CD8-positive, alpha-beta memory T cell (primary cell): ENCODE results near the gene MACROD2. TPM values are rescaled to one million over a fixed set of nuclear protein-coding genes. Genes with fewer than 3 reads are reported as not detected.

Experiments used
- CTCF ChIA-PET: fragments of 350-600 bp; sonication (Branson Sonifier 250); formaldehyde crosslinking; loops from one replicate; lab custom pipeline; 2021; ENCODE audit warnings: antibody characterized with exemption; lab: Charles Lee
- POLR2A ChIA-PET: fragments of 350-600 bp; sonication (Branson Sonifier 250); formaldehyde crosslinking; loops from one replicate; lab custom pipeline; 2021; ENCODE audit warnings: antibody characterized with exemption; lab: Charles Lee
- DNase-seq, 5 donors: peaks; one replicate each; pipeline versions ENCODE4 v3.0.0 to v3.0.0-alpha.2; 2020 to 2022; ENCODE audit warnings: mixed read lengths in 1 of 5
- H3K27ac ChIP-seq: one replicate; pipeline ENCODE4 v1.7.0; 2013; ENCODE audit warnings: low read depth, mild to moderate bottlenecking, low read length, moderate library complexity
- H3K27me3 ChIP-seq: 2 replicates; pipeline ENCODE4 v1.7.0; 2013; ENCODE audit warnings: low read length, mild to moderate bottlenecking; ENCODE audit not compliant: insufficient read depth, poor library complexity, severe bottlenecking
- H3K36me3 ChIP-seq: 2 replicates; pipeline ENCODE4 v1.7.0; 2013; ENCODE audit warnings: mild to moderate bottlenecking, low read length, moderate library complexity; ENCODE audit not compliant: insufficient read depth
- H3K4me1 ChIP-seq: 2 replicates; pipeline ENCODE4 v1.7.0; 2013; ENCODE audit warnings: mild to moderate bottlenecking, low read length, moderate library complexity; ENCODE audit not compliant: insufficient read depth
- H3K4me3 ChIP-seq: 2 replicates; pipeline ENCODE4 v1.7.0; 2013; ENCODE audit warnings: mild to moderate bottlenecking, low read length
- H3K9me3 ChIP-seq: 2 replicates; pipeline ENCODE4 v1.7.0; 2013; ENCODE audit warnings: mild to moderate bottlenecking, low read length
- H3K27ac Mint-ChIP-seq, 8 donors: one replicate each; pipeline ENCODE4 v1.8.0; 2020 to 2021; ENCODE audit warnings: mixed read lengths in 8 of 8, mild to moderate bottlenecking in 6 of 8, inconsistent platforms in 3 of 8, moderate library complexity in 3 of 8
- H3K27me3 Mint-ChIP-seq, 2 donors: one replicate each; pipeline ENCODE4 v1.8.0; 2020 to 2021; ENCODE audit warnings: mixed read lengths in 2 of 2, mild to moderate bottlenecking in 1 of 2, moderate library complexity in 1 of 2
- H3K36me3 Mint-ChIP-seq, 3 donors: one replicate each; pipeline ENCODE4 v1.8.0; 2020 to 2021; ENCODE audit warnings: mixed read lengths in 3 of 3, inconsistent platforms in 1 of 3, mild to moderate bottlenecking in 1 of 3
- H3K4me1 Mint-ChIP-seq, 3 donors: one replicate each; pipeline ENCODE4 v1.8.0; 2020 to 2021; ENCODE audit warnings: mixed read lengths in 3 of 3, inconsistent platforms in 1 of 3, mild to moderate bottlenecking in 1 of 3
- H3K4me3 Mint-ChIP-seq, 7 donors: one replicate each; pipeline ENCODE4 v1.8.0; 2020 to 2021; ENCODE audit warnings: mixed read lengths in 7 of 7, mild to moderate bottlenecking in 6 of 7, moderate library complexity in 4 of 7, inconsistent platforms in 2 of 7
- H3K9me3 Mint-ChIP-seq, 5 donors: one replicate each; pipeline ENCODE4 v1.8.0; 2020 to 2022; ENCODE audit warnings: mixed read lengths in 5 of 5, mild to moderate bottlenecking in 3 of 5, moderate library complexity in 2 of 5, inconsistent platforms in 1 of 5
- polyA plus RNA-seq: library from polyadenylated mRNA; unstranded; fragments of 300-500 nt; fragmentation: Illumina TruSeq; gene quantifications from one replicate; pipeline ENCODE4 v1.2.3, GENCODE V29; 2021
- total RNA-seq, 2 experiments: library from RNA; stranded (reverse); gene quantifications; one replicate each; pipeline ENCODE4 v1.2.3, GENCODE V29; 2021

Gene MACROD2
- total and polyA plus RNA-seq, 3 experiments from 2014 or later, result not detected

- ChIA-PET CTCF (no interaction called here), POLR2A (no interaction called here)
- Mint-ChIP-seq H3K27ac (no peak overlapping the region), H3K36me3 (no peaks in the 10 kb centered on the region), H3K27me3 (no peaks in the 10 kb centered on the region), H3K9me3 (peaks cover 0 to 36% (median 9%) of the 10 kb centered on the region in 5 donors), H3K4me1 (no peaks in the 10 kb centered on the region), H3K4me3 (no peak overlapping the region)
- H3K27me3 ChIP-seq, result no peaks in the 10 kb centered on the region
- DNase-seq, result no peak
- no peak overlapping the region for H3K4me3 ChIP-seq
- H3K27ac ChIP-seq, result no peak overlapping the region
- H3K9me3 ChIP-seq, result no peaks in the 10 kb centered on the region
- no peaks in the 10 kb centered on the region for H3K36me3 ChIP-seq
- H3K4me1 ChIP-seq, result no peaks in the 10 kb centered on the region
Observed at GRCh38 chr20:14700639-14700960, 705.3 kb downstream of the MACROD2 start.

GRCh38 chr20:14701326-14701725, 706.0 kb downstream of the MACROD2 start:
- no peak overlapping the region for H3K4me3 Mint-ChIP-seq
- Histone ChIP-seq H3K27me3 (no peaks in the 10 kb centered on the region), H3K27ac (no peak overlapping the region), H3K9me3 (no peaks in the 10 kb centered on the region), H3K4me1 (no peaks in the 10 kb centered on the region), H3K36me3 (no peaks in the 10 kb centered on the region), H3K4me3 (no peak overlapping the region)
- no peaks in the 10 kb centered on the region for H3K4me1 Mint-ChIP-seq
- H3K27me3 Mint-ChIP-seq, result no peaks in the 10 kb centered on the region
- DNase-seq, result no peak
- H3K9me3 Mint-ChIP-seq, result peaks cover 0 to 33% (median 8%) of the 10 kb centered on the region in 5 donors
- H3K36me3 Mint-ChIP-seq, result no peaks in the 10 kb centered on the region
- POLR2A ChIA-PET, result no interaction called here
- CTCF ChIA-PET, result no interaction called here
- H3K27ac Mint-ChIP-seq, result no peak overlapping the region

GRCh38 chr20:14706555-14706954, 711.2 kb downstream of the MACROD2 start:
- Histone ChIP-seq H3K27me3 (no peaks in the 10 kb centered on the region), H3K36me3 (no peaks in the 10 kb centered on the region), H3K9me3 (no peaks in the 10 kb centered on the region), H3K27ac (no peak overlapping the region), H3K4me1 (no peaks in the 10 kb centered on the region), H3K4me3 (no peak overlapping the region)
- ChIA-PET CTCF (no interaction called here), POLR2A (no interaction called here)
- Mint-ChIP-seq H3K4me3 (no peak overlapping the region), H3K9me3 (peaks cover 4 to 30% (median 9%) of the 10 kb centered on the region in 5 donors), H3K4me1 (no peaks in the 10 kb centered on the region), H3K27me3 (no peaks in the 10 kb centered on the region), H3K27ac (no peak overlapping the region), H3K36me3 (no peaks in the 10 kb centered on the region)
- DNase-seq, result no peak

- H3K9me3 ChIP-seq, result no peaks in the 10 kb centered on the region
- H3K4me1 Mint-ChIP-seq, result no peaks in the 10 kb centered on the region
- H3K4me1 ChIP-seq, result no peaks in the 10 kb centered on the region
- no peaks in the 10 kb centered on the region for H3K27me3 Mint-ChIP-seq
- no peaks in the 10 kb centered on the region for H3K27me3 ChIP-seq
- no peak overlapping the region for H3K4me3 Mint-ChIP-seq
- H3K36me3 ChIP-seq, result no peaks in the 10 kb centered on the region
- CTCF ChIA-PET, result no interaction called here
- H3K27ac Mint-ChIP-seq, result no peak overlapping the region
- DNase-seq, result no peak
- POLR2A ChIA-PET, result no interaction called here
- H3K9me3 Mint-ChIP-seq, result peaks cover 4 to 27% (median 10%) of the 10 kb centered on the region in 5 donors
- no peak overlapping the region for H3K4me3 ChIP-seq
- H3K27ac ChIP-seq, result no peak overlapping the region
- H3K36me3 Mint-ChIP-seq, result no peaks in the 10 kb centered on the region
Observed at GRCh38 chr20:14707026-14707680, 711.8 kb downstream of the MACROD2 start.

- Mint-ChIP-seq H3K27me3 (no peaks in the 10 kb centered on the region), H3K27ac (no peak overlapping the region), H3K9me3 (peaks cover 4 to 29% (median 10%) of the 10 kb centered on the region in 5 donors), H3K4me3 (no peak overlapping the region), H3K36me3 (no peaks in the 10 kb centered on the region), H3K4me1 (no peaks in the 10 kb centered on the region)
- no peak for DNase-seq
- Histone ChIP-seq H3K36me3 (no peaks in the 10 kb centered on the region), H3K4me3 (no peak overlapping the region), H3K27me3 (no peaks in the 10 kb centered on the region), H3K4me1 (no peaks in the 10 kb centered on the region), H3K27ac (no peak overlapping the region), H3K9me3 (no peaks in the 10 kb centered on the region)
- CTCF ChIA-PET, result no interaction called here
- POLR2A ChIA-PET, result no interaction called here
Observed at GRCh38 chr20:14707865-14708596, 712.7 kb downstream of the MACROD2 start.

GRCh38 chr20:14709439-14709838, 714.1 kb downstream of the MACROD2 start:
- Mint-ChIP-seq H3K9me3 (peaks cover 5 to 30% (median 11%) of the 10 kb centered on the region in 5 donors), H3K4me1 (no peaks in the 10 kb centered on the region), H3K36me3 (no peaks in the 10 kb centered on the region), H3K4me3 (no peak overlapping the region), H3K27me3 (peaks cover 0 to 2% of the 10 kb centered on the region in 2 donors), H3K27ac (no peak overlapping the region)
- no peaks in the 10 kb centered on the region for H3K9me3 ChIP-seq
- ChIA-PET POLR2A (no interaction called here), CTCF (no interaction called here)
- H3K36me3 ChIP-seq, result no peaks in the 10 kb centered on the region
- no peaks in the 10 kb centered on the region for H3K4me1 ChIP-seq
- H3K27me3 ChIP-seq, result no peaks in the 10 kb centered on the region
- H3K27ac ChIP-seq, result no peak overlapping the region
- DNase-seq, result no peak
- no peak overlapping the region for H3K4me3 ChIP-seq

GRCh38 chr20:14710951-14711350, 715.6 kb downstream of the MACROD2 start:
- POLR2A ChIA-PET, result no interaction called here

GRCh38 chr20:14711652-14712051, 716.3 kb downstream of the MACROD2 start:
- Mint-ChIP-seq H3K27ac (no peak overlapping the region), H3K36me3 (peaks cover 0 to 3% (median 0%) of the 10 kb centered on the region in 3 donors), H3K4me1 (no peaks in the 10 kb centered on the region), H3K27me3 (peaks cover 0 to 2% of the 10 kb centered on the region in 2 donors), H3K4me3 (no peak overlapping the region), H3K9me3 (peaks cover 5 to 33% (median 18%) of the 10 kb centered on the region in 5 donors)
- Histone ChIP-seq H3K4me1 (no peaks in the 10 kb centered on the region), H3K4me3 (no peak overlapping the region), H3K9me3 (no peaks in the 10 kb centered on the region), H3K36me3 (no peaks in the 10 kb centered on the region), H3K27me3 (no peaks in the 10 kb centered on the region), H3K27ac (no peak overlapping the region)
- no peak for DNase-seq
- ChIA-PET CTCF (no interaction called here), POLR2A (no interaction called here)

More at GRCh38 chr20:14710951-14711350, 715.6 kb downstream of the MACROD2 start:
- DNase-seq, result no peak
- no peaks in the 10 kb centered on the region for H3K36me3 Mint-ChIP-seq
- CTCF ChIA-PET, result no interaction called here
- no peak overlapping the region for H3K27ac Mint-ChIP-seq
- Histone ChIP-seq H3K27me3 (no peaks in the 10 kb centered on the region), H3K36me3 (no peaks in the 10 kb centered on the region), H3K27ac (no peak overlapping the region), H3K9me3 (no peaks in the 10 kb centered on the region), H3K4me1 (no peaks in the 10 kb centered on the region), H3K4me3 (no peak overlapping the region)
- peaks cover 4 to 33% (median 14%) of the 10 kb centered on the region in 5 donors for H3K9me3 Mint-ChIP-seq
- no peaks in the 10 kb centered on the region for H3K4me1 Mint-ChIP-seq
- peaks cover 0 to 2% of the 10 kb centered on the region in 2 donors for H3K27me3 Mint-ChIP-seq
- no peak overlapping the region for H3K4me3 Mint-ChIP-seq
